ENCODE data around the gene AHI1. TPM values are rescaled to one million over a fixed set of nuclear protein-coding genes. Genes with fewer than 3 reads are reported as not detected.

Gene AHI1
- total and polyA plus RNA-seq, 12 donors: 4.1 to 19.8 (median 11.9) TPM

DNA sequence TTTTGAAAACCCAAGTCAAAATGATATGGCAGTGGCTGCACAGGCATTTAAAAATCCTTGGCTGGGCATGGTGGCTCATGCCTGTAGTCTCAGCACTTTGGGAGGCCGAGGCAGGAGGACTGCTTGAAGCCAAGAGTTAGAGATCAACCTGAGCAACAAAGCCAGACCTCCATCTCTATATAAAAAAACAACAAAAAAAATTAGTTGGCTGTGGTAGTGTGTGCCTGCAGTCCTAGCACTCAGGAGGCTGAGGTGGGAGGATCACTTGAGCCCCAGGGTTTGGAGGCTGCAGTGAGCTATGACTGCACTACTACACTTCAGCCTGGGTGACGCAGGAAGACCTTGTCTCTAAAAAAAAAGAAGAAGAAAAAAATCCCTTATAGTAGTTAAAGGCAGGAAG, 173.6 kb downstream of the AHI1 start:
- Histone ChIP-seq H3K4me1 (peaks cover 0 to 10% (median 0%) of the 10 kb centered on the region in 9 donors), H3K36me3 (peaks cover 0 to 8% (median 0%) of the 10 kb centered on the region in 9 donors), H3K27ac (no peak overlapping the region), H3K4me3 (no peak overlapping the region), H3K9me3 (peaks cover 0 to 2% (median 0%) of the 10 kb centered on the region in 11 donors), H3K27me3 (no peaks in the 10 kb centered on the region)
- ATAC-seq: no peak
- DNase-seq: no peak
- intact Hi-C loops (cut with DNase I): no loop called here
- TF ChIP-seq, protein P1, sequence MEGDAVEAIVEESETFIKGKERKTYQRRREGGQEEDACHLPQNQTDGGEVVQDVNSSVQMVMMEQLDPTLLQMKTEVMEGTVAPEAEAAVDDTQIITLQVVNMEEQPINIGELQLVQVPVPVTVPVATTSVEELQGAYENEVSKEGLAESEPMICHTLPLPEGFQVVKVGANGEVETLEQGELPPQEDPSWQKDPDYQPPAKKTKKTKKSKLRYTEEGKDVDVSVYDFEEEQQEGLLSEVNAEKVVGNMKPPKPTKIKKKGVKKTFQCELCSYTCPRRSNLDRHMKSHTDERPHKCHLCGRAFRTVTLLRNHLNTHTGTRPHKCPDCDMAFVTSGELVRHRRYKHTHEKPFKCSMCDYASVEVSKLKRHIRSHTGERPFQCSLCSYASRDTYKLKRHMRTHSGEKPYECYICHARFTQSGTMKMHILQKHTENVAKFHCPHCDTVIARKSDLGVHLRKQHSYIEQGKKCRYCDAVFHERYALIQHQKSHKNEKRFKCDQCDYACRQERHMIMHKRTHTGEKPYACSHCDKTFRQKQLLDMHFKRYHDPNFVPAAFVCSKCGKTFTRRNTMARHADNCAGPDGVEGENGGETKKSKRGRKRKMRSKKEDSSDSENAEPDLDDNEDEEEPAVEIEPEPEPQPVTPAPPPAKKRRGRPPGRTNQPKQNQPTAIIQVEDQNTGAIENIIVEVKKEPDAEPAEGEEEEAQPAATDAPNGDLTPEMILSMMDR (IDR thresholded peaks at IDR 0.05): no peak
- 47 to 93% methylated on average over 2 of the region's 2 CpGs for WGBS, 2 donors

DNA sequence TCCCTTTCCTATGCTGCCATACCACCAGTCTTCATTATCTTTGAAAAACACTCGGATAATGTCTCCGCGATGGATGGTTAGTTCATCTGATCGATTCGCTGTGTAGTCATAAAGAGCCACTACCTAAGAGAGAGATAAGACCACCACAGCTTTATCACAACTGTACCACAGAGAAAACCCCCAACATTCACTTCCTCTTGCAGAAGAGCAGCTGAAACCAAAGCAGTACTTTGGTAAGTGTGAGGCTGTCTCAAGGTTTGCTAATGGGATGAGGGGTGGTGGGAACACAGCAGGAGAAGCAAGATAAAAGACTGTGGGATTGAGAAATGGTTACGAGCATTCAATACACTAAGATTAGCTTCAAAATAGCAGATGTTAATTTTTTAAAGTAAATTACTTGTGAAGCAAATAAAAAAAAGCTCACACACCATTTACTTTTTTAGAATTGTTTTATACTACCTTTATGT, 174.3 kb downstream of the AHI1 start:
- TF ChIP-seq, protein P1 (IDR thresholded peaks at IDR 0.05): no peak
- H3K9me3 ChIP-seq: no peaks in the 10 kb centered on the region
- H3K4me1 ChIP-seq: peaks cover 0 to 10% (median 0%) of the 10 kb centered on the region in 9 donors
- DNase-seq: no peak
- ATAC-seq: no peak
- H3K36me3 ChIP-seq: peaks cover 0 to 11% (median 0%) of the 10 kb centered on the region in 9 donors
- intact Hi-C loops (cut with DNase I): no loop called here
- H3K4me3 ChIP-seq: no peak overlapping the region
- no peak overlapping the region for H3K27ac ChIP-seq
- no peaks in the 10 kb centered on the region for H3K27me3 ChIP-seq
- whole genome bisulfite sequencing, 2 donors: 56 to 65% methylated on average over 6 of the region's 6 CpGs

DNA sequence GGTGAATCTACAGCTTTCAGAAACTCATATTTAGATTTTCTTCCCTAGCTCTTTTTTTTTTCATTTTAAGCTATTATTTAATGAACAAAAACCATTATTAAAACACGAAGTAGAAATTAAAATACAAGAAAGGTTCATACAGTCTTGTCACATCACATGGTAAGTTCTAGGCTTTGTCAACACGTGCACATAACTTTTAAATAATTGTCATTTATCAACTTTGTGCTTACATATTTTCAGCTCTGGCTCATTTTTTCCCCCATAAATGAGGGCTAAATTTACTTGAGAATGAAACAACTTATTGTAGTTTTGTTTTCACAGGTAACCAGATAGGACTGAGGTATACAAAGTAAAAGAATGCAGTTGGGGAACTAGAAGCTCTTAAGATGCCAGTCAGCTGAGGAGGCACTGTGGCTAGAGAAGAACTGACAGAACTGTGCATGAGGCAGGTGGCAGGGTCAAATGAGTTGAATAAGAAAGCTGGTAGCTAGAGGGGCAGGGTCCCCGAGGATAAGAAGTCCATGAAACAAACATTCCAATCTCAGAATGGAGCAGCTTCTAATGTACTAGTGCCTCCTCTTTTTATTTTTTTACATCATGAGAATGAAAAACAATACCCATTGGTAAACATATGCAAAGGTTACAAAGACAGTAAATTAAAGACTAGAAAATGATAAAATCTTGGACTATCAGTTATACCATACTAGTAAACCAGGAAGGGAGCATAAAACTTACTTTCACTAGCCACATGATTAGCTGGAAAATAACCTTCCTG, 174.9 kb downstream of the AHI1 start:
- Histone ChIP-seq H3K4me3 (no peak overlapping the region), H3K27me3 (no peaks in the 10 kb centered on the region), H3K4me1 (peaks cover 0 to 10% (median 0%) of the 10 kb centered on the region in 9 donors), H3K36me3 (peaks cover 0 to 16% (median 0%) of the 10 kb centered on the region in 9 donors), H3K9me3 (no peaks in the 10 kb centered on the region), H3K27ac (no peak overlapping the region)
- intact Hi-C loops (cut with DNase I): no loop called here
- no peak for ATAC-seq
- TF ChIP-seq, protein P1 (IDR thresholded peaks at IDR 0.05): no peak
- WGBS, 2 donors: 79 to 81% methylated on average over 3 of the region's 3 CpGs
- DNase-seq: no peak

DNA sequence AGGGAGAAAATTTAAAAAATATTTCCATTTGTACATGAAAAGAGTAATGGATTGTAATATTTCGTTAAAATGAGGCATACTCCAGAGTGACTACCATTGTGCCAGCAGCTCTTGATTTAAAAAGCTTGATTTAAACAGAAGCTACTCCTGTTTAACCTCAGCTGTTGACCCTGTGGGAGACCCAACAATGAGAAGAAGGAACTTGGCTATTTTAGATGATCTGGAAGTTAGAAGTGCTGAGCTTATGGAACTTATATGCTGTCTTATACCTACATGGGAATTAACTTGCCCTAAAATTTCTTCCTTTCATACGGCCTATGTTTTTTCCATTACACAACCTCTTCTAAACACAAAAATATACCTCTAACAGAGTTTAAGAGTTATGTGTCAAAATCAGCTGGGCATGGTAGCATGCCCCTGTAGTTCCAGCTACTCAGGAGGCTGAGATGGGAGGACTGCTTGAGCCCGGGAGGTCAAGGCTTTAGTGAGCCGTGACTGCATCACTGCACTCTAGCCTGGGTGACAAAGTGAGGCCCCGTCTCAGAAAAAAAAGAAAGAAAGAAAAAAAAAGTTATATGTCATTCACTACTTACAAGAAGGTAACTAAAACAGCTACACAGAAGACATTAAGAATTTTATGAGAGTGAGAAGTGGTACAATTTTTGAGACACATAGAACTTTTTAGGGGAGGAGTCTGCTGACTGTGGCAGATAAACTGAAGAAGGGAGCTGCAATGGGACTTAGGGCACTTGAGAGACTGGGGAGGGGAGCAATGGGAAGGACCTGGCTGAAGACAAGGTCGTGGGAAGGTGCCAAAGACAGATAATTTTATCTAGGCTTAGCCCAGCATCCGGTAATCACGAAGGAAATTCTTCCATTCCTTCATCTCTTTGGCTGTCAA, 176.6 kb downstream of the AHI1 start:
- ATAC-seq: no peak
- H3K36me3 ChIP-seq: peaks cover 0 to 14% (median 0%) of the 10 kb centered on the region in 9 donors
- TF ChIP-seq, protein P1 (IDR thresholded peaks at IDR 0.05): no peak
- no peaks in the 10 kb centered on the region for H3K27me3 ChIP-seq
- no peaks in the 10 kb centered on the region for H3K9me3 ChIP-seq
- H3K27ac ChIP-seq: no peak overlapping the region
- intact Hi-C loops (cut with DNase I): no loop called here
- DNase-seq: no peak
- 64 to 76% methylated on average over 8 of the region's 8 CpGs for WGBS, 2 donors
- peaks cover 0 to 10% (median 0%) of the 10 kb centered on the region in 9 donors for H3K4me1 ChIP-seq
- H3K4me3 ChIP-seq: no peak overlapping the region
